ENCODE results near the gene ARHGEF18.

DNA sequence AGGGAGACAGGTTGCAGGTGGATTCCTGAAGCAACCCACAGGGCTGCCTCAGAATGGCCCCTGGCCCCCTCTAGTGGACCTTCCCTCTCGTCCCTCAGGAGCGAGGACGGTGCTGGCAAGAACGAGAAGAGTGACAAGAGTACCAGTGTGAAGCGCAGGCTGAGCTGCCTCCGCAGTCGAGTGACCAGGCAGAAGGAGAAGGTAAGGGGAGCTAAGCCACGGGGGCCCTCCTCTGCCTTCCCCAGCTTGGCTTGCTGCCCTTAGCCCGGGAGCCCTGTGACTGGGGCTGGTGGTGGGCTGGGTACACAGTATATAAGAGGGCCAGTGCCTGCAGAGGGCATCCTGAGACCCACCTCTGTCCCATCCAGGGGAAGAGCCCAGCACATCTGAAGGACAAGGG, 34.0 kb downstream of the ARHGEF18 start:
- TF ChIP-seq GATA3 (IDR thresholded peaks at IDR 0.05; ENCODE audit: low read depth, low read length), result no peak
- no peak for TF ChIP-seq GATA2 (IDR thresholded peaks at IDR 0.05; ENCODE audit: low read depth, low read length)
